HG02938 (cell line): ENCODE data around the gene TBC1D5.
"Not testable (repeated sequence)": the region's sequence is repeated elsewhere in the genome, so short reads cannot be mapped to it uniquely, and the experiment has no call there.

Source experiments
- ATAC-seq: cut with Tn5 transposase; IDR thresholded peaks from one replicate; pipeline ENCODE4 v1.9.1; 2021; ENCODE audit warnings: mild to moderate bottlenecking, moderate library complexity; ENCODE audit not compliant: unreplicated experiment

The TBC1D5 gene

GRCh38 chr3:17154221-17154620, 588.2 kb downstream of the TBC1D5 start:
- no peak for ATAC-seq

DNA sequence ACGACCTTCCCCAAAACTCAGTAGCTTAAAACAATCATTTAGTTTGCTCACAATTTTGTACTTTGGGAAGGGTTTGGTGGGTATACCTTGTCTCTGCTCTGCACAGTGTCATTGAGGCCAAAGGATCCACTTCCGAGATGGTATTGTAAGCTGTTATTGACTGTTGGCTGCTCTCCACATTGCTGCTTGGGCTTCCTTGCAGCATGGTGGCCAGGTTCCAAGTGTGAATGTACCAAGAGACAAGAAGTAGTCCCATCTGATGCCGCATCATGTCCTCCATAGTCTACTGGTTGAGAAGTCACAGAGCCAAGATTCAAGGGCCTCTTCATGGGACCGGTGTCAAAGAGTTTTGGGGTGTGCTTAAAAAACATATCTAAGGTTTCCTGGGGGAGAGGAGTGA, 589.2 kb downstream of the TBC1D5 start:
- ATAC-seq, result no peak

GRCh38 chr3:17151598-17152373, 590.6 kb downstream of the TBC1D5 start:
- ATAC-seq, result peak; percentile 97

- ATAC-seq, result no peak
Measured at GRCh38 chr3:17149076-17149475, 593.4 kb downstream of the TBC1D5 start.

- no peak for ATAC-seq
Measured at GRCh38 chr3:17144665-17144993, 597.8 kb downstream of the TBC1D5 start.

- no peak for ATAC-seq
Measured at GRCh38 chr3:17143893-17144664, 598.4 kb downstream of the TBC1D5 start.

- no peak for ATAC-seq
Measured at GRCh38 chr3:17142516-17142915, 599.9 kb downstream of the TBC1D5 start.

DNA sequence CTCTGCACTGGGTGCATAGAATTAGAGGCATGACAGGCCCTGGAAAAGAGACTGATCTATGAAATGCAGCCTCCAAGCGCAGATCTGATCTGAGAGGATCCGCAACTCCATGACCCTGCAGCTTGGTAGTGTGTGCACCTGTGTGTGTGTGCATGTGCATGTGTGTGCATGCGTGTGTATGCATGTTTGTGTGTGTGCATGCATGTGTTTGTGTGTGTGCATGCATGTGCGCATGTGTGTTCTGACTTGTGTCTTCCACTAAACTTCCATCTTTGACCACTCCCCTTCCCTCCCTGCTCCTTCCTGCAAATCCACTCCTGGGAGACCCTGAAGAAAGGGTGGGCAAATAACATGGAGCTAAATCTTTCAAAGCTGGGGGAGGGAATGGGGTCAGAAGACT, 600.7 kb downstream of the TBC1D5 start:
- no peak for ATAC-seq

DNA sequence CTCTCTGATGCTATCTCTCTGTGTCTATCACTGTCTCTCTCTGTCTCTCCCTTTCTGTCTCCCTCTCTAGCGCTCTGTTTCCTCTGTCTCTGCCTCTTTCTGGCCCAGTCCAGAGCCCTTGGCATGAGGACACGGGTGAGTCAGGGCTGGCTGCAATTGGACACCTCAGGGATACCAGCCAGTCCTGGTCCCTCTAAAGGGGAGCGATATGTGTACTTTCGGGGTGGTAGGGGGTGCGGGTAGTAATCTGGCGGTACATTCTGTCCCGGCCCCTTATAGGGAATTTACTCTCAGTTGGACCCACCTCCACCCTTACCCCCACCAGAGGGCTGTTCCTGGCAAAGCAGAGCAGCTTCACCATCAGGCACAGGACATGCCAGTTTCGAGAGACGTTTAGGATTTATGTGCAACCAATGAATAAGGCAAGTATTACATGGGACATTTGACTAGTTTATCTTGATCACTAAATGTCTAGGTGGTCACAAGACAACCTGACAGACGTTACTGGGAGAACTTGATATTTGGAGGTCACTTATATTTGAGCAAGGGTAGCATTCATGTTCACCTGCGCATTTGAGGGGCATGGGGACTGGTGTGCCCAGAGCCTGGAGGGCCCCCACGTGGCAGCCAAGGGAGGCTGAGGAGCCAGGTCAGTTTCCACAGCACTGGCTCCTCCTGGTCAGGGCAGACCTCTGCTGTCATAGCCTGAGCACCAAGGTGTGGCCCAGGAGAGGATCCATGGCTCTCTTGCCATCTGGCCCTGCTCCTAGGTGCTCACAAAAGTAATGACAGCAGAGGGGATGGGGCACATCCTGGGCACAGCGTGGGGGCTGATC, 601.5 kb downstream of the TBC1D5 start:
- ATAC-seq, result no peak

GRCh38 chr3:17138246-17139039, 604.0 kb downstream of the TBC1D5 start:
- no peak for ATAC-seq

DNA sequence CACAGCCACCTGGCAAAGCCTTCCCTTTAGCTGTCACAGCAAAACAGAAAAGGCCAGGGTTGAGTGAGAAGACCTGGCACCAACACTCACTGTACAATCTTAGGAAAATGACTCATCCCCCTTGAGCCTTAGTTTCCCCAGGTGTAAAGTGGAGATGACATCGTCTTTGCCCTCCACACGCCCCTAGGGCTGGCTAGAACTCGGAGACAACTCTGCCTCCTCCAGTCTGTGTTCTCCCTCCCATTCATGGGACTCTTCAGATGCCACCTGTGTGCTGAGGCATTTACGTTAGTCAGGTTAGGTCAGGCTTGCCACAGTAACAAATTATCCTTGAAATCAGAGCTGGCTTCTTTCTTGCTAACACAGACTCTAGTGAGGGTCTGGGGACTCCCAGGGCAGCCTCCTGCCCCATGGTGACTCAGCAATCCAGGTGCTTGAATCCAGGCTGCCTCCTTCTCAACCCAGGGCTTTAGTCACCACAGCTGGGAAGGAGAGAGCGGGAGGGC, 605.1 kb downstream of the TBC1D5 start:
- no peak for ATAC-seq

- no peak for ATAC-seq
Measured at GRCh38 chr3:17136136-17136721, 606.2 kb downstream of the TBC1D5 start.

DNA sequence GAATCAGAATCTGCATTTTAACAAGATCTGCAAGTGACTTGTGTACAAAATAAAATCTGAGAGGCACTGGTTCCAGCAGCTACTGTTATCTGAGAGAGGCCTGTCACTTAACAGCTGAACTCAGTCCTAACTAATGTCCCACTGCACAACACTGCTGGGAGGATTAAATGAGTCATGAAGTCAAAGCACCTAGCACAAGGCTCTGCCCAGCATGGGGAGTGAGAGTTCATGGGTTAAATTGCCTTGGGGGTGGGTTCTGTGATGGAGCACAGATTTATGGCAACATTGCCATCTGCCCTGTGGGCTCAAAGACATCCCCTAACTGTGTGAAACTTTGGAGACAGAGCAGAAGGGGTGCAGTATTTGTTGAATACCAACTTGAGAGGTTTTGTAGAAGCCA, 606.7 kb downstream of the TBC1D5 start:
- ATAC-seq, result no peak

- no peak for ATAC-seq
Measured at GRCh38 chr3:17133632-17134545, 608.5 kb downstream of the TBC1D5 start.

DNA sequence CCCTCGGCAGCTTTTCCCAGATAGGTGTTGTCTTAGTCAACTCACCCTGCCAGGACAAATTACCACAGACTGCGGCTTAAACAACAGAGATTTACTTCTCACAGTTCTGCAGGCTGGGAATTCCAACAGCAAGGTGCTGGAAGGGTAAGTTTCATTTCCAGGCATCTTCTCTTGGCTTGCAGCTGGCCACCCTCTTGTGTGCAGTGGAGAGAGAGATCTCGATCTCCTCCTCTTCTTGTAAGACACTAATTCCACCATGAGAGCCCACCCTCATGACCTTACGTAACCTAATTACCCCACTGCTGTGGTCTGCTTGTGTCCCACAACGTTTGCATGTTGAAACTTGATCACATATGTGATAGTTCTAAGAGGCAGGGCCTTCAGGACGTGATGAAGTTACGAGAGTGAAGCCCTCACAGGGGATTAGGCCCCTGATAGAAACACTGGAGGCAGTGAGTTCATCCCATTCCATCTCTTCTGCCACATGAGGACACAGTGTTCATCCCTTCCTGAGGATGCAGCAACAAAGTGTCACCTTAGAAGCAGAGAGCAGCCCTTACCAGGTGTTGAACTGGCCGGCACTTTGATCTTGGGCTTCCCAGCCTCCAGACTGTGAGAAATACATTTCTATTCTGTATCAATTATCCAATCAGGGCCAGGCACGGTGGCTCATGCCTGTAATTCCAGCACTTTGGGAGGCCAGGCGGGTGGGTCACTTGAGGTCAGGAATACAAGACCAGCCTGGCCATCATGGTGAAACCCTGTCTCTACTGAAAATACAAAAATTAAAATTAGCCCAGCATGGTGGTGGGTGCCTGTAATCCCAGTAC, 609.9 kb downstream of the TBC1D5 start:
- no peak for ATAC-seq

- ATAC-seq, result no peak
Measured at GRCh38 chr3:17130956-17131355, 611.5 kb downstream of the TBC1D5 start.

- ATAC-seq, result no peak
Measured at GRCh38 chr3:17129556-17129955, 612.9 kb downstream of the TBC1D5 start.

- not testable (repeated sequence) for ATAC-seq
Measured at GRCh38 chr3:17128671-17129070, 613.8 kb downstream of the TBC1D5 start.
